OCI-LY1 (cell line): ENCODE measurements around the gene UNC13D.

Source experiments
- CTCF ChIP-seq: fragments of 200-600 bp; sonication (generic), shearing (Covaris generic); IDR thresholded peaks from 2 replicates; pipeline ENCODE4 v1.5.1; 2017; ENCODE audit warnings: mild to moderate bottlenecking, antibody characterized with exemption, low read length, moderate library complexity, mixed read lengths
- EZH2 ChIP-seq: fragments of 200-600 bp; sonication (generic), shearing (Covaris generic); IDR thresholded peaks from 2 replicates; pipeline ENCODE4 v1.8.0; 2017; ENCODE audit warnings: borderline replicate concordance, mixed run types, mild to moderate bottlenecking, antibody characterized with exemption, low read length, moderate library complexity, mixed read lengths

DNA sequence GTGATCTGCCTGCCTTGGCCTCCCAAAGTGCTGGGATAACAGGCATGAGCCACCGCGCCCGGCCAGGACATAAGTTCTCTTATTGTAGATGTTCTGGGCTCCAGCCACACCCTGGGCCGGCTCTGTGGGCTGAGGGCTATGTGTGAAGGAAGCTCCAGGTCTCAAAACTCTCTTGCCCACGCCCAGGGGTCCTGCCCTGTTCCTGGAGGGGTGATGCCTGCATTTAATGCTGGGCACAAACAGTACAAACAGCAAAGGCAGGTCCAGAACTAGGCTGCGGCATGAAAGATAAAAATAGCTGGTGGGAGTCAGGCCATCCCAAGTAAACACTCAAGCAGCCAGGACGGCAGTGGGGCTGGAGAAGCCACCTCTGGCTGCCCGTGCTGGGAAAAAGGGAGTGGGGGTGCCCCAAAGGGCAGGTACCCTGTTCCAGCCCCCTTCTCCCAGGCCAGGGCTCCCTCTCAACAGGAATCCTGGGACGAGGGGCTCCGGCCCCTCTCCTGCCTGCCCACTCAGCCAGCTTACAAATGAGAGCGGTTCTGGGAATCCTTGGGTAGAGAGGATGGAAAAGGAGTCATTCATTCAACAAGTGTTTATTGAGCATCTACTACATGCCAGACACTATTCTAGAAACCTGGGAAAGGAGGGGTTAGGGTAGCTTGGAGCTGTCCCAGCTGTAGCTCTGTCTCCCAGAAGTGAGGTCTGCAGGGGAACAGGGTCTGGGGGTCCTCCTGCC lies 29.6 kb upstream of the UNC13D start:
- TF ChIP-seq CTCF (no peak), EZH2 (no peak)
